Panc1 (cell line): Measurements from ENCODE around the gene C16orf46. TPM values are rescaled to one million over a fixed set of nuclear protein-coding genes. Genes with fewer than 3 reads are reported as not detected.

ENCODE experiments used
- ATAC-seq: fragments of 200-7000 bp; cut with Tn5 transposase; 2 replicates; pipeline ENCODE4 v1.9.1; 2020; ENCODE audit warnings: mild to moderate bottlenecking, moderate library complexity
- BruUV-seq: library from RNA; stranded (reverse); fragments of 400-500 nt; replicated peaks from 2 replicates; lab custom pipeline; 2021; lab: Mats Ljungman, UMichigan
- CTCF ChIA-PET: fragments of 300-600 bp; sonication (Branson Sonifier 250); formaldehyde crosslinking; loops from one replicate; lab custom pipeline; 2022; ENCODE audit warnings: antibody characterized with exemption; lab: Charles Lee
- POLR2A ChIA-PET: fragments of 300-600 bp; sonication (Branson Sonifier 250); formaldehyde crosslinking; loops from one replicate; lab custom pipeline; 2022; ENCODE audit warnings: antibody characterized with exemption; lab: Charles Lee
- DNase-seq: peaks from one replicate; pipeline ENCODE4 v3.0.0-alpha.2; 2010; ENCODE audit warnings: low read depth, low spot score
- H3K27ac ChIP-seq: 2 replicates; pipeline ENCODE4 v1.5.1; 2011; ENCODE audit warnings: mild to moderate bottlenecking, low read length, inconsistent platforms
- H3K27me3 ChIP-seq: fragments of 200-500 bp; sonication (Bioruptor generic); 2 replicates; pipeline ENCODE4 v1.6.0; 2014; ENCODE audit warnings: low read length, inconsistent platforms; ENCODE audit not compliant: control insufficient read depth, insufficient read depth
- H3K36me3 ChIP-seq: fragments of 200-500 bp; sonication (Bioruptor generic); 2 replicates; pipeline ENCODE4 v1.5.1; 2014; ENCODE audit warnings: inconsistent platforms, mild to moderate bottlenecking, low read length, moderate library complexity; ENCODE audit not compliant: control insufficient read depth, insufficient read depth
- H3K4me1 ChIP-seq: 2 replicates; pipeline ENCODE4 v1.5.1; 2011; ENCODE audit warnings: inconsistent platforms, mild to moderate bottlenecking, low read length, moderate library complexity; ENCODE audit not compliant: control insufficient read depth, insufficient read depth
- H3K4me3 ChIP-seq, 2 experiments: 2 replicates each; pipeline ENCODE4 v1.5.1; 2011 to 2012; ENCODE audit warnings: low read depth in 2 of 2, low read length in 2 of 2, mild to moderate bottlenecking in 2 of 2, inconsistent platforms in 1 of 2, moderate library complexity in 1 of 2
- H3K9me3 ChIP-seq: fragments of 200-500 bp; sonication (Bioruptor generic); 2 replicates; pipeline ENCODE4 v1.5.1; 2014; ENCODE audit warnings: low read depth, mild to moderate bottlenecking, inconsistent platforms, low read length, moderate library complexity; ENCODE audit not compliant: control insufficient read depth, insufficient read depth
- CTCF ChIP-seq: fragments of 450-650 bp; IDR thresholded peaks from 2 replicates; pipeline ENCODE4 v1.5.1; 2017; ENCODE audit warnings: mild to moderate bottlenecking
- POLR2AphosphoS5 ChIP-seq: IDR thresholded peaks from 2 replicates; pipeline ENCODE4 v1.6.1; 2012; ENCODE audit warnings: mild to moderate bottlenecking, low read depth, low read length, moderate library complexity
- REST ChIP-seq, 2 experiments: IDR thresholded peaks; 2 replicates each; pipeline ENCODE4 v1.6.1; 2011 to 2012; ENCODE audit warnings: low read depth in 2 of 2, control low read depth in 1 of 2, low read length in 1 of 2, mild to moderate bottlenecking in 1 of 2, moderate library complexity in 1 of 2; ENCODE audit not compliant: insufficient read depth in 1 of 2
- SIN3A ChIP-seq: IDR thresholded peaks from 2 replicates; pipeline ENCODE4 v1.6.1; 2012; ENCODE audit warnings: low read depth, mild to moderate bottlenecking, low read length, moderate library complexity, borderline replicate concordance; ENCODE audit not compliant: insufficient read depth
- TCF7L2 ChIP-seq: IDR thresholded peaks from 2 replicates; pipeline ENCODE4 v1.6.1; 2011; ENCODE audit warnings: mild to moderate bottlenecking, low read depth, low read length, inconsistent platforms
- in situ Hi-C: cut with HindIII; loops from 2 replicates; pipeline ENCODE4 v1.10.0; 2016; ENCODE audit warnings: low sequenced_read_pairs, low pct_unique_long_range_greater_than_20kb
- intact Hi-C: fragments of 100-400 bp; cut with micrococcal nuclease; formaldehyde crosslinking; loops from one replicate; pipeline ENCODE4 v1.10.0; 2022; ENCODE audit not compliant: unreplicated experiment
- total RNA-seq: library from RNA; stranded (reverse); gene quantifications from one replicate; pipeline ENCODE4 v1.2.1, GENCODE V29; 2021; ENCODE audit not compliant: unreplicated experiment

The C16orf46 gene
- total RNA-seq, 1 experiment from 2014 or later = 1.2 TPM

GRCh38 chr16:81029930-81030604 lies 47.0 kb downstream of the C16orf46 start:
- BruUV-seq = TSS peak; percentile 63
- no peak for ATAC-seq
- H3K36me3 ChIP-seq = peaks cover 8% of the 10 kb centered on the region; the same call in 1 of the 2 replicates
- ChIA-PET CTCF (no interaction called here), POLR2A (no interaction called here)
- no peak for DNase-seq
- no peak overlapping the region for H3K4me3 ChIP-seq
- in situ Hi-C loops = no loop called here
- H3K9me3 ChIP-seq = no peaks in the 10 kb centered on the region
- no peaks in the 10 kb centered on the region for H3K4me1 ChIP-seq
- no peak for TF ChIP-seq REST (IDR thresholded peaks at IDR 0.05; ENCODE audit: insufficient read depth in 1 of 2, low read depth in 2 of 2, low read length in 1 of 2)
- TF ChIP-seq TCF7L2 = no peak
- no peak for TF ChIP-seq CTCF
- TF ChIP-seq POLR2AphosphoS5 = no peak
- TF ChIP-seq SIN3A = no peak
- intact Hi-C loops = loop anchor here (10.0 kb wide), 1 partner anchor 705 kb away; no protein-coding TSS in a partner anchor
- no peak overlapping the region for H3K27ac ChIP-seq
- no peaks in the 10 kb centered on the region for H3K27me3 ChIP-seq

- no peak for ATAC-seq
- intact Hi-C loops (no loop called here), in situ Hi-C loops (no loop called here)
- ChIA-PET CTCF (no interaction called here), POLR2A (no interaction called here)
- TF ChIP-seq CTCF (no peak), SIN3A (no peak), TCF7L2 (no peak), POLR2AphosphoS5 (no peak), REST (IDR thresholded peaks at IDR 0.05; ENCODE audit: insufficient read depth in 1 of 2, low read depth in 2 of 2, low read length in 1 of 2) (no peak)
- no TSS peak for BruUV-seq
- Histone ChIP-seq H3K27ac (no peak overlapping the region), H3K4me1 (no peaks in the 10 kb centered on the region), H3K27me3 (no peaks in the 10 kb centered on the region), H3K9me3 (no peaks in the 10 kb centered on the region), H3K4me3 (no peak overlapping the region), H3K36me3 (peaks cover 21% of the 10 kb centered on the region; the same call in 1 of the 2 replicates)
- DNase-seq = no peak
These were observed 50.6 kb downstream of the C16orf46 start for GRCh38 chr16:81026429-81026828.
